Mammary epithelial cell (primary cell): ENCODE measurements around the gene HHATL.

Experiments
- EZH2 ChIP-seq: IDR thresholded peaks from 2 replicates; pipeline ENCODE4 v1.6.1; 2012; ENCODE audit warnings: low read length, inconsistent platforms, borderline replicate concordance
- TF ChIP-seq, protein P1 (sequence below), 2 donors: IDR thresholded peaks in 1 of 2; conservative IDR thresholded peaks in 1 of 2; 2 replicates each; pipeline ENCODE4 v1.5.1; 2011 to 2012; ENCODE audit warnings: inconsistent platforms in 2 of 2, low read length in 2 of 2, mild to moderate bottlenecking in 2 of 2, control low read depth in 1 of 2, low read depth in 1 of 2; ENCODE audit not compliant: insufficient read depth in 1 of 2; ENCODE audit errors: extremely low read depth in 1 of 2

DNA sequence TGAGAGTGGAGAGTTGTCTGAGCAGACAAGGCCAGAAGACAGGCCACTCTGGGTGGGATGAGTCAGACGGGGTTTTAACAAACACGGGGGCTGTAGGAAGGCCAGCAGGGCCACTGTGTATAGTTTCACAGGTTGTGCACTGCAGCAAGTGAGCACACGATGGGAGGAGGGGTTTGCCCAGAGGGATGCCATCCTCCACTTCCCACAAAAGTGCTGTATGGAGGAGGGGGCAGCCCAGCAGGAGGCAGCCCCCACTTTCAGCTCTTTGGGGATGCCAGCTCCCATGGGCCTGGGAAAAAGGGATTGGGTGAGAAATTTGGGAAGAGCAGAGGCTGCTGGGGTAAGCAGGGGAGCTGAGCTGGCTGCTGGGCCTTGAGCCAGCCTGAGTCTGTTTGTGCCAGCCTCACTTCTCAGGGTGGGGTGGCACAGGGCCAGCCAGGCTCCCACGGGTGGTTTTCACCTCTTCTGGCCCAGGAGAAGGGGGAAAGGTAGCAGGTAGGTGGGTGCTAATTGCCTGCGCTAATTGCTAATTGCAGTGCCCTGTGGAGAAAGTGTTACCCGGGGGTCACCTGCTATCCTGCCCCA, 42.4 kb downstream of the HHATL start:
- TF ChIP-seq, protein P1, sequence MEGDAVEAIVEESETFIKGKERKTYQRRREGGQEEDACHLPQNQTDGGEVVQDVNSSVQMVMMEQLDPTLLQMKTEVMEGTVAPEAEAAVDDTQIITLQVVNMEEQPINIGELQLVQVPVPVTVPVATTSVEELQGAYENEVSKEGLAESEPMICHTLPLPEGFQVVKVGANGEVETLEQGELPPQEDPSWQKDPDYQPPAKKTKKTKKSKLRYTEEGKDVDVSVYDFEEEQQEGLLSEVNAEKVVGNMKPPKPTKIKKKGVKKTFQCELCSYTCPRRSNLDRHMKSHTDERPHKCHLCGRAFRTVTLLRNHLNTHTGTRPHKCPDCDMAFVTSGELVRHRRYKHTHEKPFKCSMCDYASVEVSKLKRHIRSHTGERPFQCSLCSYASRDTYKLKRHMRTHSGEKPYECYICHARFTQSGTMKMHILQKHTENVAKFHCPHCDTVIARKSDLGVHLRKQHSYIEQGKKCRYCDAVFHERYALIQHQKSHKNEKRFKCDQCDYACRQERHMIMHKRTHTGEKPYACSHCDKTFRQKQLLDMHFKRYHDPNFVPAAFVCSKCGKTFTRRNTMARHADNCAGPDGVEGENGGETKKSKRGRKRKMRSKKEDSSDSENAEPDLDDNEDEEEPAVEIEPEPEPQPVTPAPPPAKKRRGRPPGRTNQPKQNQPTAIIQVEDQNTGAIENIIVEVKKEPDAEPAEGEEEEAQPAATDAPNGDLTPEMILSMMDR (conservative IDR thresholded peaks at IDR 0.05 in 1 of 2, IDR thresholded peaks at IDR 0.05 in 1 of 2; ENCODE audit: extremely low read depth in 1 of 2, insufficient read depth in 1 of 2, low read depth in 1 of 2, low read length in 2 of 2) = no peak
- no peak for TF ChIP-seq EZH2
